NCI-H1694 (cell line): ENCODE data around the gene THADA.
A peak's percentile ranks its signal among the peaks of the same experiment; 100 is the strongest.

ENCODE experiments used
- DNase-seq: peaks from one replicate; lab custom pipeline; 2025; lab: John Stamatoyannopoulos, UW

THADA gene

GRCh38 chr2:43224131-43224570, 371.7 kb downstream of the THADA start:
- no peak for DNase-seq

- no peak for DNase-seq
Measured at GRCh38 chr2:43223521-43224001, 372.3 kb downstream of the THADA start.

DNA sequence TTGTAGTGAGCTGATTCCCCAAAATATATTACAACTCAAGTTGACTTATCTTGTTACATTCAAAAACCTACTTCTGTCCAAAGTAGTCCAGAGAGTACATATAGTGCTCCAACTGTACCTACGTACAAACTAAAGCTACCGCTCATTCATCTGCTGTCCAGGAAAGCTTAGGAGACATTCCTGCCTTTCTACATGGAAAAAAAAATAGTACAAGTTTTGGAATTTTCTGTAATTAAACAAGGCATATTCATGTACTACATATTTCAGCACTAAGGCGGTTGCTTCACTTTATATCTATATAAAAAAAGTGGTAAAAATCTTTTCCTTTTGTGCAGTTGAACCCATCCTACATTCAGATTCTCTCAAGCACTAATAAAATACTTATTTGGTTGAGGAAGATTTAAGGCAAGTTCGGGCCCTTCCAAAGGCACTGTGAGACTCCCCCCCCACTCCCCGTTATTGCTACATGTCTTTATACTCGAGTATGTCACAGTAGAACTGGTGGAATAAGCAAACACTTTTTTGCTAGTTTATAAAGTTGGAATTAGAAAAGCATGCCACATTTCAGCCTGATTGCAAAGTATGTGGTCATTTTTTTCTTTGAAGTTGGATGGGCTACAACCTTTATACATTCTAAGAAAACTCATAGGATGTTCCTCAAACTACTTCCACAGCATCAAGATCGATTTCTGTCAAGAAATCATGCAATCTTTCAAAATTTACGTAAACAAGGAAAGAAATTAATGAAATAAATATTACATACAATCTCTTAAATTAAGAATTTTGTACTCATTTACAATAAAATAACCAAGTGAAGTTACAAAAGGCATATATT, 373.1 kb downstream of the THADA start:
- no peak for DNase-seq

DNA sequence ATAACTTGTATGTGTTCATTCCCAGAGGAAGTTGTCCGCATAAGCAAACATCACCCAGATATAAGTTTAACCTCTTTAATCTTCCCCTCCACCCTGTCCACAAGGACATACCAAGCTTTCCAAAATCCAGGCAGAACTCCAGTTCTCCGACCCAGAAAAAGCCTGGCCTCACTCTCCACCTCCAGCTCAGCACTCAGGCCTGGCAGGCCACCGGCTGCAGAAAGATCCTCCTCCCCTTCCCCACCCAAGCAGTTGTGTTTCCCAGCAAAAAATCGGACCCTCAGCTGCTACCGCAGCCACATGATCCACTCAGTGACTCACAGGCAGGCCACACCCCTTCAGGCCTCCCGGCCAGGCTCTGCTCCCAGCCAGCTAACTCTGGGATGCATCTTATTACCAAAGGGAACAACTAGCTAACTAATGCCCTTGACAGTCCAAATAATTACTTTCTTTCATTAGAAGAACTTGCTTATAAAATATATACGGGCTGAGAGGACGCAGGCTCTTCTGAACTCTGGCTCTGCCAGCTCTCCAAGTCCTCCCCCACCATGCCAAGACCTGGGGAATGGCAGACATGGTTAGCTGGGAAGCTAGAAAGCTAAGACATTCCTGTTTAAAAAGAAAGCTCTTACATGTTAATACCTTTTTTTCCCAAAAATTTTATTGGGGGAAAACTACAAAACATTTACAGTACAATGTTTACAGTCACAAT, 373.9 kb downstream of the THADA start:
- peak; percentile 66 for DNase-seq

DNA sequence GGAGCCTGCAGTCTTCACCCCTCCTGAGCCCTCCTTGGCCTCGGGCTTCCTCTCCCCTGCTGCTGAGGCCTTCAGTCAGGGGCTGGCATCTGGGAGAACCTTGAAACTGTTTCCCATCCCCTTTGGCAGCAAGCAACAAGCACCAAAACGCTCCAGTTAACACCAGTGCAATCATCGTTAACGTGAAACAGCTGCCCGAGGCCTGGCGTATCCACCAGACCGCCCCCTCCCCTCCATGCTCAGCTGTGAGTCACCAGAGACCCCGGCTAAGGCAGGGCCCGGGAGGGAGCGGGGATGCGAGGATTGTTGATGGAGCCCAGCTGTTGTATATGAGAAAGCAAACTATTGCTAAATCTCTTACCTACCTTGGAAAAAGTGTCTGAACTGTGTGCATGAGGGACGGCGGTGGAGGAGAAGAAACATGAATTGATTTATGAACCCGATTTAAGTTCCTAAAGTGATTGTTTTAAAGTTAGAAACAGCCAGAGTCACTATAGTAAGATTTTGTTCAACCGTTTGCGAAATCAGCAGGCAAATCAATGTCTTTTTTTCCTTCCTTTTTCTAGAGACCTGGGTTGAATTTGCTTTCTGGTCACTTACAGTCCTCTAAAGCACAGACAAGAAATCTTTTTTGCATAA, 374.6 kb downstream of the THADA start:
- DNase-seq: peak; percentile 97

DNA sequence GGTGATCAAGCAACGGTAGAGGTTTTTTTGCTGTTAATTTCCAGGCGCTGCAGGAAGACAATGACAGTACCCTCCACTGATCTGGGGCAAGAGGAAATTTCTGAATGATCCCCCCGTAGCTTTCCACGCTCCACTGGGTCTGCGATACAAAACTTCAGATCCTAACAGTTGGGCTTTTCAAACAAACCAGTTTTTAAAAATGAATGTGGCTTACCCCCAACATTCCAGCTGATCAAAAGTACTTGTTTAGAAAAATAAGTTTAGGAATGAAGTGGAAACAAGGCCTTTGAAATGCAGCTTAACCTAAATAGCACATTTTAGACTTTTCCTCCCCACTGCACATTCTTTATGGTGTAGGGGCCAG, 375.1 kb downstream of the THADA start:
- DNase-seq: no peak

DNA sequence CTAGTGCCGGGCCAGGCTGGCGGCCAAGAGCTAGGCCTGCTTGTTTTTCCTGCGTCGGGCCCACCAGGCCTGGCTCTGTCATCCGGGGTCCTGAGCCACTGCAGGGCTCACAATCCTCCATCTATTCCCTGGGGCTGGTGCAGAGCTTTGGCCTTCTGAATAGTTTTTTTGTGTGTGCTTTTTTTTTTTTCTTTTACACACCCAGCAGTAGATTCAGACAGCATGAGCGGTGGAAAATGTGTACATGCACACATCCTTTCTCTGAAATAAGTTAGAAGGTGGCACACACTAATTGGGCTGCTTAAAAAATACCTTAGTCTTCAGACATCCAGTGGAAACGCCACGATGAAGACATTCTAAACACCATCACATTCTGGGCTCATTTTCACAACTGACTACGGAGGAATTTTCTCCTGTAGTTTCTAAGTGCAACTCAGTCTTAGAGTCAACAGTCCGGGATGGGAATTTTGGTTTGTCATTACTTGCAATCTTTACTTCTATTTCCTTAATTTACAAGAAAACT, 375.5 kb downstream of the THADA start:
- no peak for DNase-seq

- DNase-seq: no peak
Measured at GRCh38 chr2:43219383-43220228, 376.2 kb downstream of the THADA start.

- no peak for DNase-seq
Measured at GRCh38 chr2:43218702-43219382, 377.0 kb downstream of the THADA start.

GRCh38 chr2:43218155-43218701, 377.6 kb downstream of the THADA start:
- no peak for DNase-seq

GRCh38 chr2:43217228-43218154, 378.3 kb downstream of the THADA start:
- no peak for DNase-seq

DNA sequence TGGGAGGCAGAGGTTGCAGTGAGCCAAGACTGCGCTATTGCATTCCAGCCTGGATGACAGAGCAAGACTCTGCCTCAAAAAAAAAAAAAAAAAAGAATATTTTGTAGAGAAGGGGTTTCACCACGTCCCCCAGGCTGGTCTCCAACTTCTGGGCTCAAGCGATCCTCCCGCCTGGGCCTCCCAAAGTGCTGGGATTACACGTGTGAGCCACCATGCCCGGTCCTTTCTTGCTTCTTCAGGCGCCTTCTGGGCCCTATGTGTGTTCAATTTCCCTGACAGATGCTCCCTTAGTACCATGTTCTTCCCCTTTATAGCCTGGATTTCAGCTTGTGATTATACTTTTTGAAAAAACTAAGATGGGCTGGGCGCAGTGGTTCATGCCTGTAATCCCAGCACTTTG, 379.2 kb downstream of the THADA start:
- DNase-seq: no peak

DNA sequence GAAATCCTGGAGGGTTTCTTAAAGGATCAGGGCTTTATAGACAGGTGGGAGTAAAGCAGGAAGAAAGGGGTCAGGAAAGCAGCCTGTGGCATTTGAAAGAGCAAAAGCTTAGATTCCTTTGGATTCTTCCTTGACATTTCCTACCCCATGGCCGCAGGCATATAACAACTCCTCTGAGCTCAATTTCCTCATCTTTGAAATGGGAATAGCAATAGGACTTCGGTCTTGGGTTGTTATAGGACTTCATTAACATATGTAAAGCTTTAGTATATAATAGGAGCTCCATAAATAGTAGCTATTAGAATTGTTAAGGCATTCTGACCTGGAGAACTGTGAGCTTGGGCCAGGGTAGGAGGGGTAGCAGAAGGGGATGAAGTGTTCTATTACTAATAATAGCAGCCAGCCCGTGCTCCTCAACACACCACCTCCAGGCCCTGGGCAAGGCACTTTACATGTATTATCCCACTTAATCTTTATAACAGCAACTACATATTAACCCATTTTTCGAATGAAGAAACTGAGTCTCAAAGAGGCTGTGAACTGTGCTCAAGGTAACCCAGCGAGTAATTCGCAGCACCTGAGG, 380.1 kb downstream of the THADA start:
- DNase-seq: no peak

GRCh38 chr2:43214253-43214652, 381.6 kb downstream of the THADA start:
- no peak for DNase-seq

- no peak for DNase-seq
Measured at GRCh38 chr2:43212931-43213330, 382.9 kb downstream of the THADA start.

DNA sequence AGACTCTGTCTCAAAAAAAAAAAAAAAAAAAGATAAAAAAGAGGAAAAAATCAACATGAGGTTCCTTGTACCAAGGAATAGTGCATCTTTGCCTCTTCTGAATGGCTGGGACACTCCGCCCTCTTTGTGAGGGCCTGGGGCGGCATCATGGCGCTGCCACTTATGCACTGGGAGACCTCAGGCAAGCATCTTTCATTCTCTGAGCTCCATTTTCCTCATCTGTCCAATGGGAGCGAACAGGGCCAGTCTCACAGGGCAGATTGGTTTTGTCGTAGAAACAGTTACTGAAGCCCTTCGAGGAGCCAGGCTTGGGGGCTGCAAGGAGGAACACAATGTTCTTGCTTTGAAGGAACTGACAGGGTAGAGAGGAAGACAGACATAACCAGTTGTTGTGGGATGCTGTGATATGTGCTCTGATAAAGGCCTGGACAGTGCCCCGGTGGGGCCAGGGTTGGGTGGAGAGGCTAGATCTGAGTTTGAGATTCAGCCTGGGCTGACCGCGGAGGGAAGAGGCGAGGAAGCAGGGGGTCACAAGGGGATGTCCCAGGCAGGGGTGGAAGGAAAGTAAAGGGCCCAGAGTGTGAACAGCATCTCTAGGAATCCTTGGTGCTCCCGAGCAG, 383.5 kb downstream of the THADA start:
- no peak for DNase-seq

DNA sequence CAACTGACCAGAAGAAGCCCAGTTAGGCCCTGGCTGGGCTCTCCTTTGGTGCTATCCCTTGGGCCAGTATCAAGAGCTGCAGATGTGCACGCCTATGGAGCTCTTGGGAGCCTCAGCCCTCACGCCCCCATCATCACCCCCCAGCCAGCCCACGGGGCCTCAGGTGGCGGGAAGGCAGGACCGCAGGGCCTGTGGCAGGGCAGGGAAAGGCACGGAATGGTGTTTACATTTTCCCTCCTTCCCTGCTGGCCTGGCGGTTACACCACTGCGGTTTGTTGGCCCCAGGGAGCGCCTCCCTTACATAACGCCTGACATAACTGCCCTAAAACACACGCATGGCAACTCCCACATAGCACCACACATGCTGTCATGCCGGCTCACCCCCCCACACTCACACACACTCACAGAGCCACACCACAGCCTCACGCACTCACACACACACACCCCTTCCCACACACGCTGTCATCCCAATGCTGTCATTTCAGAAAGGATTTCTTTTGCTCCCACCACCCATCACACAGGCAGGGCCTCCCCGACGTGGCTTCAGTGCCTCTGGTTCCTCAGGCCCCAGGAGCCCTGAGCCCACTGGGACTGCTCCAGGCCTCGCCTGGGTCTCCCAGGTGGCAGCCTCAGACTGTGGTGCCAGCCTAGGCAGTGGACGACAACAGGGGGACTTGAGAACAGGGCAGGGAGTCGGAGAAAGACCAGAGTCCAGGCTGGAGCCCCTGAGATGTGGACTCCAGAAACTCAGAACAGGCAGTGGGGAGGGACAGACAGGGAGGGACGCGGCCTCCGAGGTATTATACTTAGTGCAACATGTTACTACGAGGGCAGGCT, 385.2 kb downstream of the THADA start:
- DNase-seq: no peak

DNA sequence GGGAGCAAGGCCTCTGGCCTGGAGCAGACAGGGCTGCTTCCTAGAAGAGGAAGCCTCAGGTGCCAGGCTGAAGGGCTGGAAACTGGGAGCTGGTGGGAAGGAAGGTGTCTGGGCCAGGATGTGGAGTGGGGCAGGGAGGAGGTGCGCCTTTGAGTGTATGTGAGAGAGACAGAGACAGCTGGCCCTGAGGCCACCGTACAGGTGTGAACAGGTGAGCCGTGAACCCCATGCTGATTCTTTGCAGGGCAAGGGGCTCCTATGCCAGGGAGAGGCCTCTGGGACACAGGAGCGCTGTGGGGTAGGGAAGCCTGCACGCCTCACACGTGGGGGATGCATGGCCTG, 385.7 kb downstream of the THADA start:
- no peak for DNase-seq
